GM13977 (cell line): ENCODE measurements around the gene SRRM4.

ENCODE experiments used
- DNase-seq: peaks from one replicate; pipeline ENCODE4 v3.0.0; 2012; ENCODE audit warnings: low spot score
- CTCF ChIP-seq: IDR thresholded peaks from 2 replicates; pipeline ENCODE4 v1.5.1; 2012; ENCODE audit warnings: mild to moderate bottlenecking, control low read depth; ENCODE audit not compliant: insufficient read depth; ENCODE audit errors: extremely low read depth, missing control alignments
- in situ Hi-C: fragments of 300-500 bp; cut with MboI; formaldehyde crosslinking; loops from one replicate; pipeline ENCODE4 v1.12.0; 2022; ENCODE audit warnings: low sequenced_read_pairs, low pct_unique_long_range_greater_than_20kb, mixed read lengths, inconsistent platforms; ENCODE audit not compliant: unreplicated experiment

Gene SRRM4

GRCh38 chr12:119206348-119207062 lies 225.2 kb downstream of the SRRM4 start:
- in situ Hi-C loops, result no loop called here
- TF ChIP-seq CTCF, result no peak
- no peak for DNase-seq

- no peak for TF ChIP-seq CTCF
- no peak for DNase-seq
- in situ Hi-C loops, result no loop called here
Measured at GRCh38 chr12:119207063-119207560, 225.8 kb downstream of the SRRM4 start.

- DNase-seq, result no peak
- TF ChIP-seq CTCF, result no peak
- in situ Hi-C loops, result no loop called here
Measured at GRCh38 chr12:119208626-119209061, 227.3 kb downstream of the SRRM4 start.

GRCh38 chr12:119211884-119212283 lies 230.5 kb downstream of the SRRM4 start:
- in situ Hi-C loops, result no loop called here
- no peak for DNase-seq
- TF ChIP-seq CTCF, result no peak
